Peyer's patch (tissue), 4 donors: ENCODE measurements around the gene TCF4. TPM values are rescaled to one million over a fixed set of nuclear protein-coding genes. Genes with fewer than 3 reads are reported as not detected.

ENCODE experiments used
- DNase-seq, 3 donors: peaks; one replicate each; pipeline ENCODE4 v3.0.0-alpha.2; 2017 to 2019
- H3K27ac ChIP-seq, 4 donors: fragments of 200-600 bp; sonication (generic); one replicate each; pipeline ENCODE4 v1.5.1; 2016 to 2019
- H3K27me3 ChIP-seq, 2 donors: fragments of 200-600 bp; sonication (generic); one replicate each; pipeline ENCODE4 v1.5.1; 2019
- H3K36me3 ChIP-seq, 3 donors: fragments of 200-600 bp; sonication (generic); one replicate each; pipeline ENCODE4 v1.5.1; 2016 to 2019
- H3K4me1 ChIP-seq, 4 donors: fragments of 200-600 bp; sonication (generic); one replicate each; pipeline ENCODE4 v1.5.1; 2016 to 2019
- H3K4me3 ChIP-seq, 4 donors: fragments of 200-600 bp; sonication (generic); 1 replicate in 3 of 4; 2 replicates in 1 of 4; pipeline ENCODE4 v1.5.1; 2016 to 2019; ENCODE audit warnings: mild to moderate bottlenecking in 1 of 4
- H3K9me3 ChIP-seq, 4 donors: fragments of 200-600 bp; sonication (generic); one replicate each; pipeline ENCODE4 v1.5.1; 2016 to 2019; ENCODE audit warnings: mild to moderate bottlenecking in 1 of 4
- POLR2A ChIP-seq, 2 donors: fragments of 450-650 bp; IDR thresholded peaks; one replicate each; pipeline ENCODE4 v1.5.1; 2017; ENCODE audit warnings: antibody characterized with exemption in 2 of 2, mild to moderate bottlenecking in 2 of 2, moderate library complexity in 2 of 2
- total RNA-seq, 4 donors: library from RNA; depleted of rRNA; stranded (reverse); fragments of >200 nt; gene quantifications; one replicate each; pipeline ENCODE4 v1.1.0, GENCODE V29; 2016
- TF ChIP-seq, protein P1 (sequence below), 6 experiments: fragments of 450-650 bp in 4 of 6; fragments of 200-600 bp in 2 of 6; sonication (generic) in 1 of 6; IDR thresholded peaks; one replicate each; pipeline ENCODE4 v1.5.1; 2017 to 2019; ENCODE audit warnings: antibody characterized with exemption in 6 of 6, mild to moderate bottlenecking in 3 of 6, moderate library complexity in 1 of 6

TCF4 gene
- total RNA-seq, 4 donors from 2014 or later, result 11.9 to 190 (median 33.8) TPM

DNA sequence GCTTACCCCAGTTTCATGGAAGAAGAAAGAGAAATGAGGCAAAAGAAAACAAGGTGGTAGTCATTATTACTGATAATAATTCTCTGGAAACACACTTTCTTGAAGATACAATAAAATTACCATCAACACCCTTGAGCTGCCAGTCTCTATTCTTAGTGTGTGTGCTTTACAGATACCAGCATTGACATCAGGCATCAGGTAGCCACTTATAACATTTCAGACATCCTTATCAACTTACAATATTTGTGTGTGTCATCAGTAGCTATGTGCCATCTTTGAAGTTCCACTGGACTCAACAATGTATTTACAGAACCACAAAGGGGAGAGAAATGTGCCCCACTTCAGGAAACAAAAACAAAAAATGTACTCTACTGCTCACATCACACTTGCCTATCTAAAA is 62.1 kb downstream of the TCF4 start:
- Histone ChIP-seq H3K36me3 (no peaks in the 10 kb centered on the region), H3K4me3 (no peak overlapping the region), H3K27me3 (no peaks in the 10 kb centered on the region), H3K27ac (no peak overlapping the region), H3K4me1 (no peaks in the 10 kb centered on the region), H3K9me3 (no peaks in the 10 kb centered on the region)
- no peak for TF ChIP-seq POLR2A (IDR thresholded peaks at IDR 0.05)
- TF ChIP-seq, protein P1, sequence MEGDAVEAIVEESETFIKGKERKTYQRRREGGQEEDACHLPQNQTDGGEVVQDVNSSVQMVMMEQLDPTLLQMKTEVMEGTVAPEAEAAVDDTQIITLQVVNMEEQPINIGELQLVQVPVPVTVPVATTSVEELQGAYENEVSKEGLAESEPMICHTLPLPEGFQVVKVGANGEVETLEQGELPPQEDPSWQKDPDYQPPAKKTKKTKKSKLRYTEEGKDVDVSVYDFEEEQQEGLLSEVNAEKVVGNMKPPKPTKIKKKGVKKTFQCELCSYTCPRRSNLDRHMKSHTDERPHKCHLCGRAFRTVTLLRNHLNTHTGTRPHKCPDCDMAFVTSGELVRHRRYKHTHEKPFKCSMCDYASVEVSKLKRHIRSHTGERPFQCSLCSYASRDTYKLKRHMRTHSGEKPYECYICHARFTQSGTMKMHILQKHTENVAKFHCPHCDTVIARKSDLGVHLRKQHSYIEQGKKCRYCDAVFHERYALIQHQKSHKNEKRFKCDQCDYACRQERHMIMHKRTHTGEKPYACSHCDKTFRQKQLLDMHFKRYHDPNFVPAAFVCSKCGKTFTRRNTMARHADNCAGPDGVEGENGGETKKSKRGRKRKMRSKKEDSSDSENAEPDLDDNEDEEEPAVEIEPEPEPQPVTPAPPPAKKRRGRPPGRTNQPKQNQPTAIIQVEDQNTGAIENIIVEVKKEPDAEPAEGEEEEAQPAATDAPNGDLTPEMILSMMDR (IDR thresholded peaks at IDR 0.05), result no peak
- DNase-seq, result no peak

DNA sequence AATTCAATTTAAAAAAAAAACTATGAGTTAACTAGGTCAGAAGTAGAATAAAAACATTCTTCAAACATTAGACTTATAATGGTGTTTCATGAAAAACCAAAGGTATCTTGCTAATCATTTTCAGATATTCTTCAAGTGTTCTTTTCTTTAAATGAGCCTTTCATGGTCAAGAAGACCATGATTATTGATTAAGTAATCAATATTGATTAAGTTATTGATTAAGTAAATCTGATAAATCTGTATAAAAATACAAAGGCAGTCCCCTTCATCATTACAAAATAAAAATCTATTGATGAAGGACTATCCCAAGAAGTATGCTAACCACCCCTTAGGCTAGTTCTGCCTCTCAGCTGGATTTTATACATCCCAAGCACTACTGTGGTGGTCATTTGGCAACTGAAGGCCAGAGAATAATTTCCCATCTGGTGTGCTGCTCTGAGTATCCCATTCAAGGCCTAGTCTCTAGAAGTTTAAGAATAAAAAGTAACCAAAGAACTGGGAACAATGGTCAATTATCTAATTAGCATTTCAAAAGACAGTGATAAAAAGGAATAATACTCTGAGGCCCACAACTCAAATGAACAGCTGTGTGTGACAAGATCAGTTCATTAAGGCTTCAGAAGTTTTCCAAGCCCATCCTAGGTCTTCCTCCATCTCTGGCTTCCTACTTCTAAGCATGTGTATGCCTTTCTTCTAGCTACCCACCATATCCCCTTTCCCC is 63.5 kb downstream of the TCF4 start:
- H3K4me1 ChIP-seq, result no peaks in the 10 kb centered on the region
- H3K4me3 ChIP-seq, result no peak overlapping the region
- H3K27ac ChIP-seq, result no peak overlapping the region
- no peaks in the 10 kb centered on the region for H3K27me3 ChIP-seq
- no peaks in the 10 kb centered on the region for H3K9me3 ChIP-seq
- DNase-seq, result no peak
- no peak for TF ChIP-seq POLR2A (IDR thresholded peaks at IDR 0.05)
- TF ChIP-seq, protein P1 (IDR thresholded peaks at IDR 0.05), result no peak
- no peaks in the 10 kb centered on the region for H3K36me3 ChIP-seq

DNA sequence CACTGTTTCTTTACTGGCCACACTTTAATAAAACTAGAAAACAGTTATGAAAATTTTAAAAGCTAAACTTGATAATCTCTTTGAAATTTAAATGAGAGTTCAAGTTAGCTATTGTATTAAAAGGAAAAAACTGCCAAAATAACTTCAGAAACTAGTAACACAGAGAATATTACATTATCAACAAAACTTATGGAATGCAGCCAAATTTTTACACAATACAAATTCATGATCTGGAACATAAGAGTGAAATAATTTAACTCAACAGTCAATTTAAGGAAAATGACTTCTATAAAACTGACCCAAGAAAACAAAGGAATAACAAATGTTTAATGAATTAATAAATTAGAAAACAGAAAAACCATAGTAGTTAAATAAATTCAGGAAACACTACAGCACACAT is 65.0 kb downstream of the TCF4 start:
- H3K36me3 ChIP-seq, result no peaks in the 10 kb centered on the region
- H3K4me1 ChIP-seq, result no peaks in the 10 kb centered on the region
- no peaks in the 10 kb centered on the region for H3K27me3 ChIP-seq
- no peak overlapping the region for H3K27ac ChIP-seq
- H3K4me3 ChIP-seq, result no peak overlapping the region
- no peak for TF ChIP-seq POLR2A (IDR thresholded peaks at IDR 0.05)
- TF ChIP-seq, protein P1 (IDR thresholded peaks at IDR 0.05), result no peak
- H3K9me3 ChIP-seq, result no peaks in the 10 kb centered on the region
- no peak for DNase-seq

DNA sequence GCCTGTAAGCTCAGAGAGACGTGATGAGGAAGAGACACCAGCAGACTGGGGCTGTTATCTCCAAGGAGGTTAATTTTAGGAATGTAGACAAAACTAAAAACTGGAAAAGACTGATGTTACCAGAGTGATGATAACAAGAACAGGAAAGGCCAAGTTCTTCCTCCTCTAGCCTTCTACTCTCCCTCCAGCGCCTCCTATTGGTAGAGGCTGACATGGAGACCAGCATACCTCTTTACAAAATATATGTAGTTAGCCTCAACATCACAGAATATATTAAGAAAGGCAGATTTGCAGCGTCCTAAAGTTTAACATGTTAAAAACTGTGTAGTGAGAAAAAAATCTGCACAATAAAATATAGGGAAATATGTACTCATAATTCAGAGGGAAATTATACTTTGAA is 66.0 kb downstream of the TCF4 start:
- H3K4me3 ChIP-seq, result no peak overlapping the region
- no peaks in the 10 kb centered on the region for H3K9me3 ChIP-seq
- peak in 2 of 3 donors; percentile 41 to 58 for DNase-seq
- no peaks in the 10 kb centered on the region for H3K4me1 ChIP-seq
- TF ChIP-seq, protein P1 (IDR thresholded peaks at IDR 0.05), result peak in 1 of 6 experiments; percentile 21
- TF ChIP-seq POLR2A (IDR thresholded peaks at IDR 0.05), result no peak
- H3K27me3 ChIP-seq, result no peaks in the 10 kb centered on the region
- no peaks in the 10 kb centered on the region for H3K36me3 ChIP-seq
- no peak overlapping the region for H3K27ac ChIP-seq

DNA sequence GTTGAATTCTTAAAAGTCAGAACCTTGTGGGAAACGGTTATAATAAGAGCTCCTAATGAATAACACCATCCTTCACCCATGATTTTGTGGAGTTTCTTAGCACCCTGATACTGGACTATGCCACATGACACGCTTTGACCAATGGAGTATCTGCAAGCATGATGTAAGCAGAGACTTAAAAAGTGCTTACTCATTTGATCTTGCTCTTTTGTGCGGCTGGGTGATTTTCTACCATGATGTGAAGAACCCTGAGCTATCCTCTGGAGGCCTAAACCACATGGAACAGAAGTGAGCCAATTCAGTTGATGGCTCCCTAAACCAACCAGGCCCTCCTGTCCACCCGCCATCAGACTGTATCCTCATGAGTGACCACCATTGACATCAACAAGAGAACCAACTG is 70.9 kb downstream of the TCF4 start:
- no peaks in the 10 kb centered on the region for H3K36me3 ChIP-seq
- H3K9me3 ChIP-seq, result no peaks in the 10 kb centered on the region
- no peak overlapping the region for H3K27ac ChIP-seq
- no peaks in the 10 kb centered on the region for H3K4me1 ChIP-seq
- no peaks in the 10 kb centered on the region for H3K27me3 ChIP-seq
- no peak overlapping the region for H3K4me3 ChIP-seq
- TF ChIP-seq POLR2A (IDR thresholded peaks at IDR 0.05), result no peak
- TF ChIP-seq, protein P1 (IDR thresholded peaks at IDR 0.05), result no peak
- DNase-seq, result no peak
